ENCODE measurements around the gene BNIPL. TPM values are rescaled to one million over a fixed set of nuclear protein-coding genes. Genes with fewer than 3 reads are reported as not detected.

BNIPL gene, protein sequence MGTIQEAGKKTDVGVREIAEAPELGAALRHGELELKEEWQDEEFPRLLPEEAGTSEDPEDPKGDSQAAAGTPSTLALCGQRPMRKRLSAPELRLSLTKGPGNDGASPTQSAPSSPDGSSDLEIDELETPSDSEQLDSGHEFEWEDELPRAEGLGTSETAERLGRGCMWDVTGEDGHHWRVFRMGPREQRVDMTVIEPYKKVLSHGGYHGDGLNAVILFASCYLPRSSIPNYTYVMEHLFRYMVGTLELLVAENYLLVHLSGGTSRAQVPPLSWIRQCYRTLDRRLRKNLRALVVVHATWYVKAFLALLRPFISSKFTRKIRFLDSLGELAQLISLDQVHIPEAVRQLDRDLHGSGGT
- 0.13 and 0.36 TPM in 2 replicates for total RNA-seq

DNA sequence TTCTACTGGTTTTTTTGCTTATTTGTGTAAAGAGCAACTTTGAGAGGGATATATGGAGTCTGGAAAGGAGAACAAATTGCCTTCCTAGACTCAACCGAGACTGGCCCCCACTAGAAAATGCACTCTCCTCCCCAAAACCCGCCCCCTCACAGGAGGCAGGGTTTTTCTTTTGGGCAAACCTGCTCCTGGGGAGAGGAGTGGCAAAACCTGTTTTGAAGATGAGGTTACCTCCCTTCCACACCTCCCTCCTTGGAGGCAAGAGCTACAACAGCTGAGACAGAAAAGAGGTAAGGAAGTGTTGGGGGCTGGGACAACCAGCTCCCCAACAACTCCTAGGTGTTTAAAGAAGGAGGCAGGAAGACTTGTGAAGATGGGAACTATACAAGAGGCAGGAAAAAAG is at the start of gene BNIPL:
Gene BNIPL, plus strand, starts transcription at position 231 of the 400 bp plus-strand sequence. Its CDS starts 140 bp downstream, at position 371.

DNA sequence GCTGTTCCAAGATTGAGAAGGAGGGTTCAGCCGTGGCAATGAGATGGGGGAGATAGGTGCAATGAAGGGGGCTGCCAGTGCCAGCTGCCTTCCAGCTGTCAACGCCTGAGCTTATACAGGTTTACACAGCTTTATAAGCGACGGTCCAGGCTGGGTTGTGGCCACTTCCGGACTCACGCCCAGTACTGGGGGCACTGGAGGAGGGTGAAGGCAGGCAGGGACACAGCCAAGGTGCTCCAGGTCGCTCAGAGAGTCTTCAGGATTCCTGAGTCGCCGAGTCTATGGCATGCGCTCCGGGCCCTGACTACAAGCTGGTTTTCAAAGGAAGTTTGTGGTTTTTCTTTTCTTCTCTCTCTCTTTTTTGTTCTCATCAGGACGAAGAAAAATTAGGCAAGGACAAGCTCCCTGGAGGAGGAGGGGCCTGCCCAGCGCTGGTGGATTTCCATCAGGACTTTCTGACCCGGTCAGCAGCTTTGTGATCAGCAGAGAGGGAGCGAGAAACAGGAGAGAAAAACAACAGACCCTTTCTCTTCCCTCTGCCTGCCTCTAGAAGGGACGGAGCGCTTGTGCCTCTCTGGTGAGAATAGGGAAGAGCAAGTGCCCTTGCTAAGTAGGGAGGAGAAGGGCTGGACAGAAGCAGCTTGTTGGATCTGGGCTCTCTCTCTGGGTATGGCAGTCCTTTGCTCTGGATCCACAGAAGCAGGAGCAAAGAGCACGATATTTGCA is 29.9 kb upstream of the BNIPL start, which contains the start of gene MINDY1:
Gene MINDY1, minus strand, starts transcription at position 576 of the 726 bp plus-strand sequence. CDS start 4,285 bp downstream, outside the sequence.

DNA sequence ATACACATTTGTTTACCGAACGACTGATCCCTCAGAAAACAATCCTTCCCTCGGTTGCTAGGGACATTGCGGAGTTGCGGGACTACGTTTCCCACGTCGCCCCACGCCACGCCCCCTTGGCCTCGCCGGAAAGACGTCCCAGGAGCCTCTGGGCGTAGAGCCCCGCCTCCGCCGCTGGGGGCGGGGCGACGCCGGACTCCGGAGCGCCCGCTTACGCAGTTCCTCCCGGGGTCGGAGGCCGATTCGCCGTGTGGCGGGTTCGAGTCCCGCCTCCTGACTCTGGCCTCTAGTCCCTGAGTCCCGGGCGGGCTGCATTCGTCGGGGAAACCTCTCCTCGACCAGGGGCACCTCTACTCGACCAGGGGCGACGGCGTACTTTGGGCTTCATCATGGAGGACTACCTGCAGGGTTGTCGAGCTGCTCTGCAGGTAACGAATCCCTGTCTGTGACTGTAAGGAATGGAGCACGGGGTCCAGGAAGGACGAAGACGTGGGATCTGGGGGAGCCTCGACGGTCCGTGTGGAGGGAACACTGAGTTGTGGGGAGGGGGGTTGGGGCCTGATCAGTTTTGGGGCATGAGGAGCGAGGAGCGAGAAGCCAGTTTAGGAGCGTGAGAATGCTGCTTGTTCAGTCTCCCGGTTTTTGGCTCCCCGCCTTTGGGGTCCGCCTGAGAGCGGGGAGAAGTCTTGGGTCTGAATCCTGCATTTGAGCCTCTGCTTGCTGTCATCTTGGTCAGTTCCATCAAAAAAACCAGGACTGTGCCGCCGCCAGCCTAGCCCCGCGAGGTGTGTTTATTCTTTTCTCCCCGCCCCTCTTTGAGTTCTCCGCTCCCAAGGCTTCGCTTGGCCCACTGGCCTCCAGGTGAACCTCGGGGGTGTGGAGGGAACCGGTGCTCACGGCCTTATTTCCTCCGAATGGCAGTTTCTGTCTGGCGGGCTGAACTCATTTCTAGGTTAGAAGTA is 27.9 kb upstream of the BNIPL start, which contains the start of gene PRUNE1:
Gene PRUNE1, plus strand, starts transcription at position 206 of the 962 bp plus-strand sequence. Its CDS starts 184 bp downstream, at position 390.

DNA sequence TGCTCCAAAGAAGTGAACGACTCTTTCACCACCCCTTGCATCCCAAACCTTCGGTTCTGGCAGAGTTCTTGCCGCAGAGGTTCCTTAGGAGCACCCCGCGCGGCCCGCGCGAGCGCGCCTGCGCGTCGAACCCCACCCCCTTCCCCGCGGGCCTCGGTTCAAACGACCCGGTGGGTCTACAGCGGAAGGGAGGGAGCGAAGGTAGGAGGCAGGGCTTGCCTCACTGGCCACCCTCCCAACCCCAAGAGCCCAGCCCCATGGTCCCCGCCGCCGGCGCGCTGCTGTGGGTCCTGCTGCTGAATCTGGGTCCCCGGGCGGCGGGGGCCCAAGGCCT is 11.2 kb downstream of the BNIPL start, which contains the start of gene C1orf56:
Gene C1orf56, plus strand, starts transcription at position 161 of the 334 bp plus-strand sequence. Its CDS starts 97 bp downstream, at position 258.

DNA sequence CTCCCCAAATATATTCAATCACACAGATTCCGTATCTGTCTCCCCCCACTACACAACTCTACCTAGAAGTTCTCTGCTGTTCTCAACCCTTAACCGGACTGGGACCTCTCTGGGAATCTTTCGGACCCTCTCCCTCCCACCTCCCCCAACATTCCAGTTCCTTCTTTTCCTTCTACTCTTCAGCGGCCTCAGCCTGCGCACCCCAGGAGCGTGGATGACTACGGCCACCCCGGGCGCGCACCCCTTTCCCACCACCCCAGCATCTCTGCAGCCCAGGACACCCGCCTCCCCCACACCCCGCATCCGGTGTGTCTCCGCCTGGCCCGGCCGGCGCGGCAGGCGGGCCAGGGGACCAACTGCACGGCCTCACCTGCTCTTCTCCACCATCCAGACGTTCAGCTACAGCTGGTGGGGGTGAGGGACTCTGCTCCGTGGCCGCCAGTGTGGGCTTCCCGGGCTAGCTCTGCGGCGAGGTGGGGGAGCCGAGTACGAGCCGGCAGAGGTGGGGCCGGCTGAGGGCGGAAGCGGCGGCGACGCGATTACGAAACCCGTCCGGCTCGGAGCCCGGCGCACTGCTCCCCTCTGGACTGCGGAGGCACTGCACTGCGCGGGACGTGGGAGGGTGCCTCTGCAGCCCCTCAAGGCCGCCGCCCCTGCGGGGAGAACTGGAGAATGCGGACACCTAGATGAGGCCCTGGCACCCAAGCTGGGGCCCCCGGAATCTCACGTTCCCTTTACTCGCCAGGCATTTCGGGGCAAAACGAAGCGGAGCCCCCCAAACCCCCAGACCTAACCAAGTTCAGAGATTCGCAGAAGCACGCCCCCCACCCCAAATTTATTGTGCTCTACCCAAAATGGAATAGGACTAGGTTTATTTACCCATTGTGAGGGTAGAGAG is 23.0 kb downstream of the BNIPL start, which contains the start of gene CDC42SE1:
Gene CDC42SE1, minus strand, starts transcription at position 514 of the 898 bp plus-strand sequence. CDS start 3,892 bp downstream, outside the sequence.

DNA sequence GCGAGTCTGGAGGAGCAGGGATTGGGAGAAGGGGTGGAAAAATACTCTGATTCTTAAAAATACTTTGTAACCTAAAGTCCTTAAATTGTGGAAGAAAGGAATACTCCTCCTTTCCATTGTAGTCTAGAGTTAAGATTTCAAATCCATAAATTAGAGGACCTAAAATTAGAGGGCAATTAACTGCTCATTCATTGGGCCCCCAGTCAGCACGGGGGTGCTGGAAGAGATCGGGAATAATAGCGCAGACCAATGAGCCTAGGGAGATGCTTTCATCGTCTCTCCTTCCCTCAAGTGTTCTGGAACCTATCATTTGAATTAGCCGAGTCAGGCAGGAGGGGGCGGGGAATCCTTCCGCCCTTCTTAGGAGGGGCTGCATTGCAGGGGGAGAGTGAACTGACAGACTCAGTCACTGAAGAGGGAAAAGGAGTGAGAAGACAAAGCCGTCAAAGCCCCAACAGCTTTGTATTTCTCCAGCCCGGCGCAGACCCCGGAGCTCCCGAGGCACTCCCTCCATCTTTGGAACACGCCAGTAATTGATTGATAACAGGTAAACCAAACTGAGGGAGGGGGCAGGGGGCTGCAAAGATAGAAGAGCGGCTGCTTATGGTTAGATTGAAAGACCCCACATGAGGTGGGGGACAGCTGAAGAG is 23.7 kb downstream of the BNIPL start, which contains the start of gene MLLT11:
Gene MLLT11, plus strand, starts transcription at position 391 of the 650 bp plus-strand sequence. CDS start 6,828 bp downstream, outside the sequence.

DNA sequence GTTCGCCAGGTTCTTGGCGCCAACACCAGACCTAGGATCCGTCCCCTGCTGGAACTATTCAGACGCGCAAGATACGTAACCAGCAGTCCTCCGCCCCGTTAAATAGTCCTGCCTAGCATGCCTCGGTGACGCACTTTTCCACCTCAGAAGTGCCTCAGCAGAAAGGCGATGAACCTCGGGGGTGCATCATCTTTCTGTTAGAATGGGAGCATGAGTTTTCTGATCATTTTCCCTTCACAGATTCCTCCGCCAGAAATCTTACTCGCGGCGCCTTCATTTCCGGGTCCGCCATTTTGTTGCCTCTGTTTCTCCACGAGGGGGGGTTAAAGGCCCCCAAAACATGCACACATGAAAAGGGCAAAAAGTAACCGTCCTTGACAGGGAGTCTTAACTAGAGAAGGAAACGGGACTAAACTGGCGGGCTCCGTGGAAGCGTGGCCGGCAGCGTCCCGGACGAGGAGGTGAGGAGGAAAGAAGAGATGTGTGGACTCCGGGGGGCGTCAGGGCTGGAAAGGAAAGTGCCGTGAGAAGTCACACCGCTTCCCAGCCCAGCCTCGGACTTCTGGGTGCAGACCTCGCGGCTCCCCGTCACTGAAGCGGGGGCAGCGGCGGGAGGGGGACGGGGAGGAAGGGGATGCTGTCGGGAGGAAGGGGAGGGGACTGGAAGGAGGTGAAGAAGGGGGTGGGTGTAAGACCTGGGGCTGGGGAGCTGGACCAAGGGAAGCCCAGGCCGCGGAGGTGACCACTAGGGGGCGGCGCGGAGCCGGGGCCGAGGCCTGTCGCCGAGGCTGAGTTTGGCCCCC is 34.3 kb downstream of the BNIPL start, which contains the start of gene GABPB2:
Gene GABPB2, plus strand, starts transcription at position 288 of the 803 bp plus-strand sequence. CDS start 17,429 bp downstream, outside the sequence.

Small RNA genes within 50 kb of the gene (small RNA-seq; reads per million reads assigned to genes)
- 2.0 reads per million, percentile 48 among the genes with 10 or more reads in this experiment for gene RNU6-884P

Other genes with a start within 250 kb of the BNIPL start
- gene CTSK, start 228.3 kb upstream of the BNIPL start, total RNA-seq = 5.9 and 26.6 TPM in 2 replicates
- gene ARNT, start 160.0 kb upstream of the BNIPL start, total RNA-seq = 37.0 and 37.4 TPM in 2 replicates
- not detected in 2 replicates for gene CTXND2, start 149.4 kb upstream of the BNIPL start, total RNA-seq
- gene SETDB1, start 110.2 kb upstream of the BNIPL start, total RNA-seq = 36.7 and 39.6 TPM in 2 replicates
- 91.1 and 125 TPM in 2 replicates for gene CERS2, start 61.8 kb upstream of the BNIPL start, total RNA-seq
- gene ANXA9, start 54.3 kb upstream of the BNIPL start, total RNA-seq = not detected in 2 replicates
- 8.8 and 13.3 TPM in 2 replicates for gene MINDY1, start 29.7 kb upstream of the BNIPL start, total RNA-seq
- gene PRUNE1, start 28.1 kb upstream of the BNIPL start, total RNA-seq = 8.0 and 8.7 TPM in 2 replicates
- 1.7 and 2.9 TPM in 2 replicates for gene C1orf56, start 11.2 kb downstream of the BNIPL start, total RNA-seq
- 78.6 and 80.0 TPM in 2 replicates for gene CDC42SE1, start 23.0 kb downstream of the BNIPL start, total RNA-seq
- gene MLLT11, start 23.8 kb downstream of the BNIPL start, total RNA-seq = 7.5 and 11.7 TPM in 2 replicates
- gene GABPB2, start 34.2 kb downstream of the BNIPL start, total RNA-seq = 7.0 and 7.5 TPM in 2 replicates
- 15.5 and 16.6 TPM in 2 replicates for gene SEMA6C, start 110.0 kb downstream of the BNIPL start, total RNA-seq
- not detected in 2 replicates for gene TNFAIP8L2, start 120.1 kb downstream of the BNIPL start, total RNA-seq
- 4.8 and 5.3 TPM in 2 replicates for gene LYSMD1, start 129.3 kb downstream of the BNIPL start, total RNA-seq
- gene SCNM1, start 129.6 kb downstream of the BNIPL start, total RNA-seq = 27.0 and 29.0 TPM in 2 replicates
- 0.53 TPM in 1 of 2 replicates, not detected in the other for gene TMOD4, start 139.4 kb downstream of the BNIPL start, total RNA-seq
- gene VPS72, start 153.6 kb downstream of the BNIPL start, total RNA-seq = 40.4 and 46.2 TPM in 2 replicates
- 75.6 and 77.0 TPM in 2 replicates for gene PIP5K1A, start 162.0 kb downstream of the BNIPL start, total RNA-seq
- 122 and 124 TPM in 2 replicates for gene PSMD4, start 218.1 kb downstream of the BNIPL start, total RNA-seq
- 9.8 and 11.3 TPM in 2 replicates for gene ZNF687, start 245.7 kb downstream of the BNIPL start, total RNA-seq

All from thoracic aorta endothelial cell (primary cell).